Liver (tissue), 9 donors: ENCODE measurements around the gene CUL4A. TPM values are rescaled to one million over a fixed set of nuclear protein-coding genes. Genes with fewer than 3 reads are reported as not detected.
A peak's percentile ranks its signal among the peaks of the same experiment; 100 is the strongest.

ENCODE experiments used
- DNase-seq: peaks from one replicate; pipeline ENCODE4 v3.0.0-alpha.2; 2017; ENCODE audit warnings: low spot score
- H3K27ac ChIP-seq, 2 donors: one replicate each; pipeline ENCODE4 v1.7.0; 2013; ENCODE audit warnings: inconsistent platforms in 2 of 2, low read length in 2 of 2, control low read depth in 1 of 2, low read depth in 1 of 2, mild to moderate bottlenecking in 1 of 2
- H3K27me3 ChIP-seq, 4 donors: one replicate each; pipeline versions ENCODE4 v1.6.1 to v1.7.0; 2013; ENCODE audit warnings: low read length in 3 of 4, inconsistent platforms in 1 of 4, mild to moderate bottlenecking in 1 of 4, moderate library complexity in 1 of 4; ENCODE audit not compliant: control insufficient read depth in 4 of 4, insufficient read depth in 4 of 4
- H3K36me3 ChIP-seq, 4 donors: one replicate each; pipeline versions ENCODE4 v1.6.1 to v1.7.0; 2013; ENCODE audit warnings: low read length in 3 of 4, mild to moderate bottlenecking in 3 of 4, low read depth in 1 of 4, moderate library complexity in 1 of 4; ENCODE audit not compliant: control insufficient read depth in 4 of 4, insufficient read depth in 3 of 4
- H3K4me1 ChIP-seq, 4 donors: one replicate each; pipeline versions ENCODE4 v1.6.1 to v1.7.0; 2013; ENCODE audit warnings: low read length in 3 of 4, mild to moderate bottlenecking in 3 of 4, moderate library complexity in 1 of 4; ENCODE audit not compliant: control insufficient read depth in 4 of 4, insufficient read depth in 4 of 4
- H3K4me3 ChIP-seq, 3 donors: one replicate each; pipeline versions ENCODE4 v1.6.1 to v1.7.0; 2013; ENCODE audit warnings: low read length in 3 of 3, control low read depth in 1 of 3, low read depth in 1 of 3, mild to moderate bottlenecking in 1 of 3
- H3K9ac ChIP-seq, 2 donors: one replicate each; pipeline ENCODE4 v1.7.0; 2013; ENCODE audit warnings: low read length in 2 of 2, mild to moderate bottlenecking in 2 of 2, moderate library complexity in 2 of 2, control low read depth in 1 of 2, low read depth in 1 of 2
- H3K9me3 ChIP-seq, 4 donors: one replicate each; pipeline versions ENCODE4 v1.6.1 to v1.7.0; 2013; ENCODE audit warnings: low read length in 3 of 4; ENCODE audit not compliant: control insufficient read depth in 4 of 4
- EGR1 ChIP-seq, 2 donors: IDR thresholded peaks; 2 replicates each; pipeline ENCODE4 v1.6.1; 2016 to 2018; ENCODE audit warnings: antibody characterized with exemption in 2 of 2, low read depth in 2 of 2
- FOXA1 ChIP-seq: IDR thresholded peaks from 2 replicates; pipeline ENCODE4 v1.6.1; 2016; ENCODE audit warnings: antibody characterized with exemption
- GABPA ChIP-seq, 2 donors: IDR thresholded peaks in 1 of 2; conservative IDR thresholded peaks in 1 of 2; 2 replicates each; pipeline ENCODE4 v1.6.1; 2016; ENCODE audit warnings: antibody characterized with exemption in 2 of 2, mild to moderate bottlenecking in 1 of 2, moderate library complexity in 1 of 2
- JUND ChIP-seq, 2 donors: IDR thresholded peaks; 2 replicates each; pipeline ENCODE4 v1.6.1; 2016; ENCODE audit warnings: antibody characterized with exemption in 2 of 2
- NR2F2 ChIP-seq: IDR thresholded peaks from 2 replicates; pipeline ENCODE4 v1.6.1; 2016; ENCODE audit warnings: antibody characterized with exemption
- RAD21 ChIP-seq, 2 donors: IDR thresholded peaks; 2 replicates each; pipeline ENCODE4 v1.6.1; 2016; ENCODE audit warnings: antibody characterized with exemption in 2 of 2, mild to moderate bottlenecking in 2 of 2
- SP1 ChIP-seq: IDR thresholded peaks from 2 replicates; pipeline ENCODE4 v1.6.1; 2018; ENCODE audit warnings: antibody characterized with exemption, mild to moderate bottlenecking
- TAF1 ChIP-seq: conservative IDR thresholded peaks from 2 replicates; pipeline ENCODE4 v1.6.1; 2016; ENCODE audit warnings: antibody characterized with exemption, mild to moderate bottlenecking
- YY1 ChIP-seq: IDR thresholded peaks from 2 replicates; pipeline ENCODE4 v1.6.1; 2016; ENCODE audit warnings: antibody characterized with exemption, mild to moderate bottlenecking
- WGBS: extraction: QIAGEN DNeasy Blood & Tissue Kit; methylation state at CpG from one replicate; pipeline ENCODE4 v1.1.7; 2013; 5-methylcytosine and 5-hydroxymethylcytosine counted together
- polyA plus RNA-seq, 2 donors: library from polyadenylated mRNA; stranded (reverse) in 1 of 2; unstranded in 1 of 2; fragments of 200-250 nt in 1 of 2; fragments of >200 nt in 1 of 2; fragmentation: Nextera tagmentation in 1 of 2; extraction: Ambion mirVana in 1 of 2; gene quantifications; one replicate each; pipeline versions ENCODE4 v1.2.1 to v1.2.3, GENCODE V29; 2013 to 2015
- total RNA-seq, 2 donors: library from RNA; depleted of rRNA; stranded (reverse); fragments of >200 nt; gene quantifications; one replicate each; pipeline ENCODE4 v1.2.3, GENCODE V29; 2014
- TF ChIP-seq, protein P1 (sequence below): IDR thresholded peaks from 2 replicates; pipeline ENCODE4 v1.6.1; 2016; ENCODE audit warnings: antibody characterized with exemption, mild to moderate bottlenecking
- TF ChIP-seq, protein P2 (sequence below): fragments of 150-350 bp; IDR thresholded peaks from 2 replicates; pipeline ENCODE4 v1.5.1; 2017; ENCODE audit warnings: improper control_type of control experiment, low read depth, low read length; ENCODE audit not compliant: missing input control
- TF ChIP-seq, protein P3 (sequence below): IDR thresholded peaks from 2 replicates; pipeline ENCODE4 v1.6.1; 2016; ENCODE audit warnings: antibody characterized with exemption
- TF ChIP-seq, protein P4 (sequence below): IDR thresholded peaks from 2 replicates; pipeline ENCODE4 v1.6.1; 2016; ENCODE audit warnings: antibody characterized with exemption
- TF ChIP-seq, protein P5 (sequence below): IDR thresholded peaks from 2 replicates; pipeline ENCODE4 v1.6.1; 2016; ENCODE audit warnings: antibody characterized with exemption
- donor health status: healthy.
- donor health status: healthy.
- donor health status: healthy.
- donor health status: healthy.
- donor health status: healthy.

CUL4A gene
- total and polyA plus RNA-seq, 4 donors = 19.9 to 89.4 (median 45.9) TPM

DNA sequence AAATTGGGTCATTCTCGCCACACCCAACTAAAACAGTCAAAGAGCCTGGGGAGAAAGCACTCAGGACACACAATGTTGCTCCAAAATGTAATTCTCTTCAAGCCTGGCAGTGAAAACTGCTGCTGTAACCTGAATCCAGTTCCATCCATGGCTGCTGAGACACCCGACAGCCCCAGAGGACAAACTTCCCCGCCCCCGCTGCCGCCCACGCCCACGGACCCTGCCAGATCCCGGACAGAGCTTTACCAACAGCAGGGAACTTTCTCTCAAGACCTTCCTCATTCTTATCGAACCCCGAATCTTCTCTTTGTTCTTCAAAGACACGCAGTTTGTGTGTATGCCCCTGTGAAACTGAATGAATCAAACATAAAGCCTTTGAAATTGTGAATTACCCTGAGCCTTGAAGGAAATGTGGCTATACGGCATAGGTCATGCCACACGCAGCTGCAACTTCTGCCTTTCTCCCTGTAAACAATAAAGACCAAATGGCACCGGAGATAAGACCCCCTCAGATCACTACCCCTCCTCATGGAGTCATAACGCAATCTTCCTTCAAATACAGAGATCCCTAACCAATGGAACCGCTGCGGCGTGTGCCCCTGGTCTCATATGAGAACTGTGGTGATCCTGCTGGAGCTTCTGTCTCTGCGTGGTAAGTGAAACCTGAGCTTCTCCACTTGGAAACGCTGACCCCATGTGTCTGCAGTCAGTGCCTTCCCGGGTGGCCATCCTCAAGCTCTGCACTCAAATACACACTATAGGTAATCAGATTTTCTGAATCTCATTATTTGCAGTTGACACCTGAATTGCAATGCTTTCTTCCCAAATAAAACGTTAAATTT lies 82.8 kb downstream of the CUL4A start:
- TF ChIP-seq RAD21 (IDR thresholded peaks at IDR 0.05) = no peak
- TF ChIP-seq GABPA (IDR thresholded peaks at IDR 0.05 in 1 of 2, conservative IDR thresholded peaks at IDR 0.05 in 1 of 2) = no peak
- TF ChIP-seq, protein P1, sequence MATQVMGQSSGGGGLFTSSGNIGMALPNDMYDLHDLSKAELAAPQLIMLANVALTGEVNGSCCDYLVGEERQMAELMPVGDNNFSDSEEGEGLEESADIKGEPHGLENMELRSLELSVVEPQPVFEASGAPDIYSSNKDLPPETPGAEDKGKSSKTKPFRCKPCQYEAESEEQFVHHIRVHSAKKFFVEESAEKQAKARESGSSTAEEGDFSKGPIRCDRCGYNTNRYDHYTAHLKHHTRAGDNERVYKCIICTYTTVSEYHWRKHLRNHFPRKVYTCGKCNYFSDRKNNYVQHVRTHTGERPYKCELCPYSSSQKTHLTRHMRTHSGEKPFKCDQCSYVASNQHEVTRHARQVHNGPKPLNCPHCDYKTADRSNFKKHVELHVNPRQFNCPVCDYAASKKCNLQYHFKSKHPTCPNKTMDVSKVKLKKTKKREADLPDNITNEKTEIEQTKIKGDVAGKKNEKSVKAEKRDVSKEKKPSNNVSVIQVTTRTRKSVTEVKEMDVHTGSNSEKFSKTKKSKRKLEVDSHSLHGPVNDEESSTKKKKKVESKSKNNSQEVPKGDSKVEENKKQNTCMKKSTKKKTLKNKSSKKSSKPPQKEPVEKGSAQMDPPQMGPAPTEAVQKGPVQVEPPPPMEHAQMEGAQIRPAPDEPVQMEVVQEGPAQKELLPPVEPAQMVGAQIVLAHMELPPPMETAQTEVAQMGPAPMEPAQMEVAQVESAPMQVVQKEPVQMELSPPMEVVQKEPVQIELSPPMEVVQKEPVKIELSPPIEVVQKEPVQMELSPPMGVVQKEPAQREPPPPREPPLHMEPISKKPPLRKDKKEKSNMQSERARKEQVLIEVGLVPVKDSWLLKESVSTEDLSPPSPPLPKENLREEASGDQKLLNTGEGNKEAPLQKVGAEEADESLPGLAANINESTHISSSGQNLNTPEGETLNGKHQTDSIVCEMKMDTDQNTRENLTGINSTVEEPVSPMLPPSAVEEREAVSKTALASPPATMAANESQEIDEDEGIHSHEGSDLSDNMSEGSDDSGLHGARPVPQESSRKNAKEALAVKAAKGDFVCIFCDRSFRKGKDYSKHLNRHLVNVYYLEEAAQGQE = no peak
- TF ChIP-seq, protein P2, sequence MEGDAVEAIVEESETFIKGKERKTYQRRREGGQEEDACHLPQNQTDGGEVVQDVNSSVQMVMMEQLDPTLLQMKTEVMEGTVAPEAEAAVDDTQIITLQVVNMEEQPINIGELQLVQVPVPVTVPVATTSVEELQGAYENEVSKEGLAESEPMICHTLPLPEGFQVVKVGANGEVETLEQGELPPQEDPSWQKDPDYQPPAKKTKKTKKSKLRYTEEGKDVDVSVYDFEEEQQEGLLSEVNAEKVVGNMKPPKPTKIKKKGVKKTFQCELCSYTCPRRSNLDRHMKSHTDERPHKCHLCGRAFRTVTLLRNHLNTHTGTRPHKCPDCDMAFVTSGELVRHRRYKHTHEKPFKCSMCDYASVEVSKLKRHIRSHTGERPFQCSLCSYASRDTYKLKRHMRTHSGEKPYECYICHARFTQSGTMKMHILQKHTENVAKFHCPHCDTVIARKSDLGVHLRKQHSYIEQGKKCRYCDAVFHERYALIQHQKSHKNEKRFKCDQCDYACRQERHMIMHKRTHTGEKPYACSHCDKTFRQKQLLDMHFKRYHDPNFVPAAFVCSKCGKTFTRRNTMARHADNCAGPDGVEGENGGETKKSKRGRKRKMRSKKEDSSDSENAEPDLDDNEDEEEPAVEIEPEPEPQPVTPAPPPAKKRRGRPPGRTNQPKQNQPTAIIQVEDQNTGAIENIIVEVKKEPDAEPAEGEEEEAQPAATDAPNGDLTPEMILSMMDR = peak; percentile 5
- TF ChIP-seq SP1 = no peak
- peak; percentile 95 to 98 for TF ChIP-seq EGR1 (IDR thresholded peaks at IDR 0.05; ENCODE audit: low read depth in 2 of 2)
- TF ChIP-seq TAF1 = no peak
- no peak for TF ChIP-seq JUND (IDR thresholded peaks at IDR 0.05)
- peak overlapping the region in 2 of 3 donors; percentile 44 to 59 for H3K4me3 ChIP-seq
- H3K4me1 ChIP-seq = peaks cover 0 to 21% (median 12%) of the 10 kb centered on the region in 4 donors
- WGBS = 6% methylated on average over 22 of the region's 22 CpGs
- H3K27me3 ChIP-seq = no peaks in the 10 kb centered on the region
- H3K27ac ChIP-seq = no peak overlapping the region
- peak overlapping the region; percentile 32 to 48 for H3K9ac ChIP-seq
- no peaks in the 10 kb centered on the region for H3K36me3 ChIP-seq
- DNase-seq = peak; percentile 56
- no peaks in the 10 kb centered on the region for H3K9me3 ChIP-seq

DNA sequence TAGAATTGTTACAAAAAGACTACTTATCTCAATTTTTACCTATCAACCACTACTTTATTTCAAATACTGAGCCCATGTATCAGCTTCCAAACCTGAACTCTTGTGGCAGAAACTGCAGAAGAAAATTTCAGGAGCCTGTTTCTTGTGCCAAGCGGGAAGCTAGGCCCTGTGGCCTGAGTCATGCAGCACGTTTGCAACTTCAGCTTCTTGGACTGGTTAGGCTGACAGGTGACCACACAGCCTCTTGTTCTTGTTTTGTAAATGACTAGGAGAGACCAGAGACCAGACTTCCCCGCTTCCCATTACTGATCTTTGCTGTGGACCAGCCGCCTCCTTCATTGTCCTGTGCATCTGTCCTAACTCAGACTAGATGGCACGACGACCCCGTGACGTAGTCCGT lies 84.3 kb downstream of the CUL4A start:
- no peaks in the 10 kb centered on the region for H3K36me3 ChIP-seq
- H3K9ac ChIP-seq = no peak overlapping the region
- no peak for DNase-seq
- TF ChIP-seq EGR1 (IDR thresholded peaks at IDR 0.05; ENCODE audit: low read depth in 2 of 2) (no peak), TAF1 (no peak), JUND (IDR thresholded peaks at IDR 0.05) (no peak), RAD21 (IDR thresholded peaks at IDR 0.05) (no peak), YY1 (no peak), NR2F2 (no peak), FOXA1 (no peak), GABPA (IDR thresholded peaks at IDR 0.05 in 1 of 2, conservative IDR thresholded peaks at IDR 0.05 in 1 of 2) (no peak)
- TF ChIP-seq, protein P2 = no peak
- TF ChIP-seq, protein P1 = no peak
- TF ChIP-seq, protein P3, sequence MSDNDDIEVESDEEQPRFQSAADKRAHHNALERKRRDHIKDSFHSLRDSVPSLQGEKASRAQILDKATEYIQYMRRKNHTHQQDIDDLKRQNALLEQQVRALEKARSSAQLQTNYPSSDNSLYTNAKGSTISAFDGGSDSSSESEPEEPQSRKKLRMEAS = no peak
- TF ChIP-seq, protein P4, sequence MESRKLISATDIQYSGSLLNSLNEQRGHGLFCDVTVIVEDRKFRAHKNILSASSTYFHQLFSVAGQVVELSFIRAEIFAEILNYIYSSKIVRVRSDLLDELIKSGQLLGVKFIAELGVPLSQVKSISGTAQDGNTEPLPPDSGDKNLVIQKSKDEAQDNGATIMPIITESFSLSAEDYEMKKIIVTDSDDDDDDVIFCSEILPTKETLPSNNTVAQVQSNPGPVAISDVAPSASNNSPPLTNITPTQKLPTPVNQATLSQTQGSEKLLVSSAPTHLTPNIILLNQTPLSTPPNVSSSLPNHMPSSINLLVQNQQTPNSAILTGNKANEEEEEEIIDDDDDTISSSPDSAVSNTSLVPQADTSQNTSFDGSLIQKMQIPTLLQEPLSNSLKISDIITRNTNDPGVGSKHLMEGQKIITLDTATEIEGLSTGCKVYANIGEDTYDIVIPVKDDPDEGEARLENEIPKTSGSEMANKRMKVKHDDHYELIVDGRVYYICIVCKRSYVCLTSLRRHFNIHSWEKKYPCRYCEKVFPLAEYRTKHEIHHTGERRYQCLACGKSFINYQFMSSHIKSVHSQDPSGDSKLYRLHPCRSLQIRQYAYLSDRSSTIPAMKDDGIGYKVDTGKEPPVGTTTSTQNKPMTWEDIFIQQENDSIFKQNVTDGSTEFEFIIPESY = no peak
- TF ChIP-seq, protein P5, sequence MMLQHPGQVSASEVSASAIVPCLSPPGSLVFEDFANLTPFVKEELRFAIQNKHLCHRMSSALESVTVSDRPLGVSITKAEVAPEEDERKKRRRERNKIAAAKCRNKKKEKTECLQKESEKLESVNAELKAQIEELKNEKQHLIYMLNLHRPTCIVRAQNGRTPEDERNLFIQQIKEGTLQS = no peak
- no peaks in the 10 kb centered on the region for H3K27me3 ChIP-seq
- H3K4me1 ChIP-seq = peaks cover 2 to 35% (median 24%) of the 10 kb centered on the region in 4 donors
- no peak overlapping the region for H3K27ac ChIP-seq
- no peaks in the 10 kb centered on the region for H3K9me3 ChIP-seq
- WGBS = 79% methylated on average over 9 of the region's 9 CpGs
- H3K4me3 ChIP-seq = no peak overlapping the region
